GM18526 (cell line): ENCODE measurements around the gene TAP1.

ENCODE experiments used
- POLR2A ChIP-seq: IDR thresholded peaks from 3 replicates; pipeline ENCODE4 v1.6.1; 2011; ENCODE audit not compliant: insufficient read length; ENCODE audit errors: extremely low read depth

TAP1 gene, protein sequence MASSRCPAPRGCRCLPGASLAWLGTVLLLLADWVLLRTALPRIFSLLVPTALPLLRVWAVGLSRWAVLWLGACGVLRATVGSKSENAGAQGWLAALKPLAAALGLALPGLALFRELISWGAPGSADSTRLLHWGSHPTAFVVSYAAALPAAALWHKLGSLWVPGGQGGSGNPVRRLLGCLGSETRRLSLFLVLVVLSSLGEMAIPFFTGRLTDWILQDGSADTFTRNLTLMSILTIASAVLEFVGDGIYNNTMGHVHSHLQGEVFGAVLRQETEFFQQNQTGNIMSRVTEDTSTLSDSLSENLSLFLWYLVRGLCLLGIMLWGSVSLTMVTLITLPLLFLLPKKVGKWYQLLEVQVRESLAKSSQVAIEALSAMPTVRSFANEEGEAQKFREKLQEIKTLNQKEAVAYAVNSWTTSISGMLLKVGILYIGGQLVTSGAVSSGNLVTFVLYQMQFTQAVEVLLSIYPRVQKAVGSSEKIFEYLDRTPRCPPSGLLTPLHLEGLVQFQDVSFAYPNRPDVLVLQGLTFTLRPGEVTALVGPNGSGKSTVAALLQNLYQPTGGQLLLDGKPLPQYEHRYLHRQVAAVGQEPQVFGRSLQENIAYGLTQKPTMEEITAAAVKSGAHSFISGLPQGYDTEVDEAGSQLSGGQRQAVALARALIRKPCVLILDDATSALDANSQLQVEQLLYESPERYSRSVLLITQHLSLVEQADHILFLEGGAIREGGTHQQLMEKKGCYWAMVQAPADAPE

GRCh38 chr6:32853541-32854375, at the start of gene TAP1, which contains the start of gene PSMB9:
TAP1 (minus strand) TSS chr6:32853704; CDS start chr6:32853636, 68 bp downstream.
PSMB9 (plus strand) TSS chr6:32854192; CDS start chr6:32854230, 38 bp downstream.
- TF ChIP-seq POLR2A = peak; percentile 95

DNA sequence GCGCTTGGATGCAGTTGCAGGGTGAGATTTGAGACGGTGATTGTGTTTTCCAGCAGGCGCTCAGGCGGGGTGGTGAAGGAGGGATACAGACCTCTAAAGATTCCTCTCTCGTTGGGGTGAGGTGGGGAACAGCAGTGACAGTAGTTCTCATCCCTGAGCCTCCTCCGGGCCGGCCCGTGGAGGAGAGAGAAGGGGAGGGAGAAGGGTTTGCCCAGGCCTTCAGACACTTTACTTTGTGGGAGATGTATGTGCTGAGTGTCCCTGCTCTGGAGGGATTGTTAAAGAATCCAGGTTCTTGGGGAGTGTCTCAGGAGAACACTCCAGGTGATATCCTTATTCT, 41.5 kb upstream of the TAP1 start:
- no peak for TF ChIP-seq POLR2A

DNA sequence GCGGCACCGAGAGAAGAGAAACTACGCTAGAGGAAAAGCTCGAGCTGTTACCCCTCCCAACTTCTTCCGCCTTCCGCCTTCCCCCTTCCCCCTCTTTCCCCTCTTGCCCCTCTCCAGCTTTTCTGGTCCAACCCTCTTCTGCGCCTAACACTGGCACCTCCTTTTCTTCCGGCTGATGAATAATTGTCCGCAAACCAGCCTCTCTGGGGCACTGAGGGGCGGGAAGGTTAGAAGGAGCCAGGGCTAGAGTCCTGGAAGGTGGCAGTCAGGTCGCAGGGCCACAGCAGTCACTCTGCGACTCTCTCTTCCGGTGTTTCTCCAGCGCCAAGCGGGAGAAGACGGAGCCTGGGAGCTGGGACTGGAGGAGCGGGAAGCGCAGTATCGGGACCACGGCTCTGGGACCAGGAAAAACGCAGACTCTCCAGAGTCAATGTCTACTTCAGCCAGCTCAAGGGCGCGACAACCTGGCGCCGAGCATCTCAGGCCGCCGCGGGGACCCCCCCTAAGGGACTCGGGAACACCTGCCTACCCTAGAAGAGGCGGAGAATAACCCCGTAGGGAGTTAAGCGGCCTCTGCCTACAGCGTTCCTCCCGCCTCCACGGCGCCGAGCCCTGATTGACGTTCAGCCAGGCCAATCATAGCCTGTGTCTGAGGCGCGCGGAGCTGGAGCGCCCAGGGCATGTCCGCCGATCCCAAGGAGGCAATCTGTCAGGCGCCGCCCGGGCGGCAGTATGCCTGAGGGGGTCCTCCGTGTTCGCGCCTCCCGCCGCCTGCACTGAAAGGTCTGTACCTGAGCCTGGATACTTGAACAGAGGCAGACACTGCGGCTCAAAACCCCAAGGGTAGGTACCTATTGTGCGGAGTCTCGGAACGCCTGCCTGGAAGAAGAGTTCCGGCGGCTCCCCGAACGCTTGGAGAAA, 40.8 kb upstream of the TAP1 start:
- peak; percentile 74 for TF ChIP-seq POLR2A

- no peak for TF ChIP-seq POLR2A
Measured at GRCh38 chr6:32890831-32891230, 37.3 kb upstream of the TAP1 start.

DNA sequence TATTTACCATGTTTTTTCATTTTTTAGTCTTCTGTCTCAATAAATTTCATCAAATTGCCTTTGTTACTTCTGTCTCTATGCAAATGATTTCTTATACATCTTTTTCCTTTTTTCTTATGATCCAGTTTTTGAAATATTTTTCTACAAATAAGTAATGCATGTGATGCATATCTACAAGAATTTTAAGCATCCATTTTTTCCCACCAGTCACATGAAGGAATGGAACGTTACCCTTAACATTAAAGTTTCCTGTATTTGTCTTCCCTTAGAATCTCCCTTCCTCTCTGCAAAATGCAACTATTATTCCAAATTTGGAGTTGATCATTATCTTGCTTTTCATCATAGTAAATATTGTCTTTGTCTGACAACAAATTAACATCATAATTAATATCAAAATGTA, 36.0 kb upstream of the TAP1 start:
- TF ChIP-seq POLR2A = no peak

GRCh38 chr6:32888576-32888975, 35.1 kb upstream of the TAP1 start:
- TF ChIP-seq POLR2A = no peak

DNA sequence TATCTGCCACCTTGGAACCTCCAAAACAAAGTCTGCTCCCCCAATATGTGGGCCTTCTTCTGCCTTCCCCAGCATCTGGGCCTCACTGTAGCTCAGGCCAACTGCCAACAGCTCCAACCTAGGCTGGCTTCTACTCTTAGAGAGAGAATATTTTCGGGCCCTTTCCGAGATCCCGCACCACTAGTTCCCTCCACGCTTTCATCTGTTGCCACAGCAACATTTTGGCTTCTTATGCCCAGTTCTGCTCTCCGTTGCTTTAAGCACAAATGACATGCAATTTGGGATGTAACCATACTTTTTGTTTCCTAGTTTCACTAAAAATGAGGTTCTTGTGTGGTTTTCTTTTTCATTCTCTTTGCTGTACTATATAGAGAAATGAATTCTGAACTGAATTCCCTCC, 34.1 kb upstream of the TAP1 start:
- no peak for TF ChIP-seq POLR2A

DNA sequence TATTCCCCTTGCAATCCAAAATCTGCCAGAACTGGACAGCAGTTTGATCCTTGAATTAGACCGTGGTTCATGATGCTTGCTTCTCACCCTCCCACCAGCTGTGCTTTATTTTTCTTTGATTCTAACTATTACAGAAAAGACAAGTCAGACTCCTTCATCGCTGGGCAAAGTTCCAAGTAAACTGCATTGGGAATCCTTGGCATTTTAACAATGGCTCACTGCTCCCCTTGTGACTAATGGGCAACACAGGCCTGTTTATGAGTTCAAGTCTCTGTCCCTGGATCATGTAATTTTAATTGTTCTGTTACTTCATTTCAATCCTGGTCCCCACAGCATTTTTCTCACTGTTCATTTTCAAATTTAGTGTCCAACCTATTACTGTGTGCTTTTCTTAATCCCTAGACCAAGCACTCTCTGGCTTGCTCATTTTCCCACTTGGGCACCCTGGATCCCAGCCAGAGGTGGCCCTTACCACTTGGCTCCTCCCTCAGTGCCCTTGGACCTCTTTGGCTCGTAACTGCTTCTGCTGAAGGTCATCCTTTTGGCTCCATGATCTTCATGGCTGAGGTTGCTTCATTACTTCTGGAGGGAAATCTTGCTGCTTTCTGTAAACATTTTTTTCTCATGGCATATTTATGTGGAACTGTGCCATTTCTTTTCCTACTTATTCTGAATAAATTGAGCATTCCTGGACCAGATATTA, 33.3 kb upstream of the TAP1 start:
- TF ChIP-seq POLR2A = no peak

- no peak for TF ChIP-seq POLR2A
Measured at GRCh38 chr6:32885698-32886286, 32.3 kb upstream of the TAP1 start.

- TF ChIP-seq POLR2A = no peak
Measured at GRCh38 chr6:32883789-32884188, 30.3 kb upstream of the TAP1 start.

GRCh38 chr6:32882879-32883250, 29.4 kb upstream of the TAP1 start:
- no peak for TF ChIP-seq POLR2A

DNA sequence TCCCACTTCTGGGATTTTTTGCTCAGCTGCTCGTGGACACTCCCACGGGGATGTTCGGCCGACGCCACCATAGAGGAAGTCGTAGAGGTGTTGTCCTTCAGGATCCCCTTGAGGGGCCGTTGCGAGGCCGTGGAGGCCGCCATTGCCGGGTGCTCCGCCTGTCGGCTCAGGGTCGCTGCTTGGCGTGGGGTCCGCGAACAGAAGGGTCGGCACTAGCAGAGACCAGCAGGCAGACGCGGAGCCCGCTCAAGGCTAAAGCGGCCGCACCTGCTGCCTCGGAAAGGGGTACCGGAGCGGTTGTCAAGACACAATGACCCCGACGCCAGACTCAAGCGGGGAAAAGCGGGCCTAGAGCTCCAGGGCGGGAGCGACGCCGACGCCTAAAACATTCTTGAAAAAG, 26.2 kb upstream of the TAP1 start:
- no peak for TF ChIP-seq POLR2A

DNA sequence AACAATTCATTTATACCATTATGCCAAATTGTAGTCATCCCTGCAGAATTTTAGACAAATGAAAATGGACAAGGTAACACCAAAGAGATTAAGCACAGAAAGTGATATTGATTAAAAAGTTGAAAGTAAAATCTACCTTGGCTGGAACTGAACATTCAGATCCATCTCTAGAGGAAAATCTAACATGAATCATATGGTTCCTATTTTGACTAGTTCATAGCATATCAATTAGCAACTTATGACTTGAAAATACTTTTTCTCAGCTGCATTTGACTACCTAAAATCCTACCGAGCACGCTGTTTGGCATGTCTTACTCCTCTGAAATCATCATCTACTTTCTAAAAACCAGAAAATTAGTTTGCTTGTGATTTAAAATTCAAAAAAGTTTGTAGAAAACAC, 23.1 kb upstream of the TAP1 start:
- no peak for TF ChIP-seq POLR2A
